ENCODE measurements around the gene BUD31. TPM values are rescaled to one million over a fixed set of nuclear protein-coding genes. Genes with fewer than 3 reads are reported as not detected.

Gene BUD31
- 100 to 1,000 TPM in 1 of 2 donors, 10 to 100 TPM in 1; 85.0 to 108 TPM for total RNA-seq

GRCh38 chr7:99408379-99409191, at the start of gene BUD31, which contains the start of gene PDAP1:
TSS of gene BUD31 (plus strand) at chr7:99408969. CDS start at chr7:99411093, 2,124 bp downstream.
TSS of gene PDAP1 (minus strand) at chr7:99408597. CDS start at chr7:99408548, 49 bp downstream.

GRCh38 chr7:99374111-99375064, 34.4 kb upstream of the BUD31 start, which contains the start of gene ARPC1B:
TSS of gene ARPC1B (plus strand) at chr7:99374730. CDS start at chr7:99385715, 10,985 bp downstream.

DNA sequence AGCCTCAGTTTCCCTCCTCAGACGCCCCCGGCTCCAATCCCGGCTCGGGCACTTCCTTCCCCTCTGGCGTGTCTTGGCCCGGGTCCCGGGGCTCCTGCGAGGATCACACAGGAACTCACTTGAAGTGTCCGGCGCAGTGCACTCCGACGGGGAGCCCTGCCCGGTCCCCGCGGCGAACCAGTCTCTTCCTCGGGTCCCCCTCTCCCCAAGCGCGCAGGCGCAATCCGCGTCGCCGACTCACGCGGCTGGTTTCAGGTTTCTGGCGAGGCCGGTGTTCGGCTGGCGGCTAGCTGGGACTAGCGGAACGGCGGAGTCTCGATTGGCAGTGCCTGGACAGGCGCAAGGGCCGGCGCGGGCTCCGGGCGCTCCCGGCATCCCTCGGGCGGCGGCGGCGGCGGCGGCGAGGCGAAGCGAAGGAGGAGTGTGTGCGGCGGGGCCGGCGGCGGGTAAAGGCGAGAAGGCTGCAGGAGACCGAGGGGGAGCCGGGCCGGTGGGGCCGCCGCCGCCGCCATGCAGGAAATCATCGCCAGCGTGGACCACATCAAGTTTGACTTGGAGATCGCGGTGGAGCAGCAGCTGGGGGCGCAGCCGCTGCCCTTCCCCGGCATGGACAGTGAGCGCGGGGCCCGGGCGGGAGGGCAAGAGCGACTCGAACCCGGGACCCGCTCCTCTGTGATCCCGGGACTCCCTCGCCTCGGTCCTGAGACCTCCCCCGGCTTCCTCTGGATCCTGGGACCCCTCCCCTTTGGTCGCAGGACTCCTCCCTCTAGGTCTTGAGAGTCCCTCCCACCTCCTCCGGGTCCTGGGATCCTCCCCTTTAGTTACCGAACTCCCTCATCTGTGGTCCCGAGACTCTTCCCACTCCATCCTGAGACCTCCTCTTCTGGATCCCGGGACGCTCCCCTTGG, 30.1 kb downstream of the BUD31 start, which contains the start of the genes CPSF4 and PTCD1:
Gene CPSF4 (plus strand): TSS at position 371 of the 908 bp plus-strand sequence. CDS start 140 bp downstream, at position 511.
Gene PTCD1 (minus strand): TSS at position 226 of the 908 bp plus-strand sequence. CDS start 3,556 bp downstream, outside the sequence.

Other genes starting within 250 kb of the BUD31 start
- not detected for gene KPNA7, start 200.9 kb upstream of the BUD31 start, total RNA-seq
- under 1 TPM in 1 of 2 donors, not detected in 1; under 0.01 TPM for gene MYH16, start 136.1 kb upstream of the BUD31 start, total RNA-seq
- gene ARPC1A, start 83.1 kb upstream of the BUD31 start, total RNA-seq, result 100 to 1,000 TPM; 146 to 188 TPM
- gene ARPC1B, start 34.2 kb upstream of the BUD31 start, total RNA-seq, result 100 to 1,000 TPM; 549 to 734 TPM
- 10 to 100 TPM; 35.8 to 44.3 TPM for gene PDAP1, start 372 bp upstream of the BUD31 start, total RNA-seq
- 10 to 100 TPM in 1 of 2 donors, 1 to 10 TPM in 1; 7.2 to 10.3 TPM for gene PTCD1, start 29.8 kb downstream of the BUD31 start, total RNA-seq
- 10 to 100 TPM; 24.4 to 28.3 TPM for gene CPSF4, start 30.0 kb downstream of the BUD31 start, total RNA-seq
- gene ATP5MF, start 57.2 kb downstream of the BUD31 start, total RNA-seq, result 100 to 1,000 TPM; 642 to 691 TPM
- gene ZNF789, start 63.9 kb downstream of the BUD31 start, total RNA-seq, result 10 to 100 TPM in 1 of 2 donors, 1 to 10 TPM in 1; 8.6 to 14.3 TPM
- 10 to 100 TPM; 29.3 to 30.3 TPM for gene ZNF394, start 91.3 kb downstream of the BUD31 start, total RNA-seq
- 10 to 100 TPM; 13.1 to 14.3 TPM for gene ZKSCAN5, start 95.7 kb downstream of the BUD31 start, total RNA-seq
- 1 to 10 TPM; 7.0 to 7.6 TPM for gene FAM200A, start 143.1 kb downstream of the BUD31 start, total RNA-seq
- gene ZNF655, start 149.7 kb downstream of the BUD31 start, total RNA-seq, result 10 to 100 TPM; 48.6 to 53.3 TPM
- under 1 TPM; under 0.01 to 0.33 TPM for gene TMEM225B, start 189.3 kb downstream of the BUD31 start, total RNA-seq
- 10 to 100 TPM in 1 of 2 donors, 1 to 10 TPM in 1; 8.9 to 15.3 TPM for gene ZSCAN25, start 208.0 kb downstream of the BUD31 start, total RNA-seq

Data from melanocyte of skin (primary cell).